ENCODE measurements around the gene SORCS1. TPM values are rescaled to one million over a fixed set of nuclear protein-coding genes. Genes with fewer than 3 reads are reported as not detected.

SORCS1 gene
- polyA plus RNA-seq, 1 donor (not counting 4 experiments of a cell fraction or from before 2014, with no cell fraction given), result not detected

GRCh38 chr10:106614293-106614692, 550.2 kb downstream of the SORCS1 start:
- FAIRE-seq (no peak), DNase-seq (ENCODE audit: low read depth, low spot score) (no peak)
- Histone ChIP-seq H3K4me1 (ENCODE audit: control insufficient read depth, extremely low read depth, insufficient read depth, low read length) (no peaks in the 10 kb centered on the region), H2AFZ (ENCODE audit: control insufficient read depth, low read length) (no peak overlapping the region), H3K4me2 (ENCODE audit: control insufficient read depth, extremely low read depth, insufficient read depth, low read depth, low read length) (no peak overlapping the region), H3K9me1 (ENCODE audit: control insufficient read depth, extremely low read depth, insufficient read depth, low read length) (no peaks in the 10 kb centered on the region), H3K27ac (ENCODE audit: control insufficient read depth, insufficient read depth, low read length) (no peak overlapping the region), H3K79me2 (ENCODE audit: control insufficient read depth, insufficient read depth, low read length) (no peaks in the 10 kb centered on the region), H3K4me3 (ENCODE audit: control insufficient read depth in 2 of 3, extremely low read depth in 1 of 3, insufficient read depth in 2 of 3, low read depth in 1 of 3, low read length in 3 of 3) (no peak overlapping the region), H3K9ac (ENCODE audit: control insufficient read depth, extremely low read depth, insufficient read depth, low read length) (no peak overlapping the region), H3K36me3 (ENCODE audit: control insufficient read depth in 2 of 2, extremely low read depth in 1 of 2, insufficient read depth in 2 of 2, low read length in 2 of 2) (no peaks in the 10 kb centered on the region), H3K27me3 (ENCODE audit: control insufficient read depth, extremely low read depth, insufficient read depth, low read length) (no peaks in the 10 kb centered on the region), H4K20me1 (ENCODE audit: control insufficient read depth, extremely low read depth, insufficient read depth, low read length) (no peaks in the 10 kb centered on the region), H3K9me3 (ENCODE audit: control insufficient read depth, low read depth, low read length) (no peaks in the 10 kb centered on the region)
- TF ChIP-seq EZH2 (IDR thresholded peaks at IDR 0.05; ENCODE audit: low read length), result no peak
- no peak for TF ChIP-seq CTCF (optimal IDR thresholded peaks at IDR 0.05 in 1 of 3, IDR thresholded peaks at IDR 0.05 in 1 of 3, conservative IDR thresholded peaks at IDR 0.05 in 1 of 3; ENCODE audit: extremely low read depth in 1 of 3, insufficient read depth in 2 of 3, low read length in 3 of 3)
- dilution Hi-C loops (cut with MboI; ENCODE audit: extremely low pct_ligation_motif_present, low sequenced_read_pairs), result no loop called here

GRCh38 chr10:106612381-106612780, 552.1 kb downstream of the SORCS1 start:
- H3K4me1 ChIP-seq (ENCODE audit: control insufficient read depth, extremely low read depth, insufficient read depth, low read length), result no peaks in the 10 kb centered on the region
- no peak overlapping the region for H3K4me3 ChIP-seq (ENCODE audit: control insufficient read depth in 2 of 3, extremely low read depth in 1 of 3, insufficient read depth in 2 of 3, low read depth in 1 of 3, low read length in 3 of 3)
- no peak overlapping the region for H3K4me2 ChIP-seq (ENCODE audit: control insufficient read depth, extremely low read depth, insufficient read depth, low read depth, low read length)
- H3K9me1 ChIP-seq (ENCODE audit: control insufficient read depth, extremely low read depth, insufficient read depth, low read length), result no peaks in the 10 kb centered on the region
- DNase-seq (ENCODE audit: low read depth, low spot score), result no peak
- FAIRE-seq, result no peak
- H3K36me3 ChIP-seq (ENCODE audit: control insufficient read depth in 2 of 2, extremely low read depth in 1 of 2, insufficient read depth in 2 of 2, low read length in 2 of 2), result no peaks in the 10 kb centered on the region
- no peak overlapping the region for H2AFZ ChIP-seq (ENCODE audit: control insufficient read depth, low read length)
- no peaks in the 10 kb centered on the region for H3K79me2 ChIP-seq (ENCODE audit: control insufficient read depth, insufficient read depth, low read length)
- dilution Hi-C loops (cut with MboI; ENCODE audit: extremely low pct_ligation_motif_present, low sequenced_read_pairs), result no loop called here
- no peaks in the 10 kb centered on the region for H3K27me3 ChIP-seq (ENCODE audit: control insufficient read depth, extremely low read depth, insufficient read depth, low read length)
- H3K27ac ChIP-seq (ENCODE audit: control insufficient read depth, insufficient read depth, low read length), result no peak overlapping the region
- no peak for TF ChIP-seq EZH2 (IDR thresholded peaks at IDR 0.05; ENCODE audit: low read length)
- no peak overlapping the region for H3K9ac ChIP-seq (ENCODE audit: control insufficient read depth, extremely low read depth, insufficient read depth, low read length)
- no peaks in the 10 kb centered on the region for H3K9me3 ChIP-seq (ENCODE audit: control insufficient read depth, low read depth, low read length)
- no peaks in the 10 kb centered on the region for H4K20me1 ChIP-seq (ENCODE audit: control insufficient read depth, extremely low read depth, insufficient read depth, low read length)

Measured in keratinocyte (primary cell).